ENCODE results near the gene ATRX. TPM values are rescaled to one million over a fixed set of nuclear protein-coding genes. Genes with fewer than 3 reads are reported as not detected.

Gene ATRX
- total and polyA plus RNA-seq, 2 donors (not counting 3 experiments of a cell fraction or from before 2014, with no cell fraction given): 23.5 to 101 TPM

GRCh38 chrX:77749695-77750094 lies 36.3 kb downstream of the ATRX start:
- no peak for FAIRE-seq
- intact Hi-C loops (cut with micrococcal nuclease): no loop called here
- Histone ChIP-seq H3K27me3 (ENCODE audit: control insufficient read depth in 2 of 2, insufficient read depth in 2 of 2, low read length in 2 of 2) (no peaks in the 10 kb centered on the region), H3K4me1 (ENCODE audit: control insufficient read depth, extremely low read depth, insufficient read depth, low read length) (no peaks in the 10 kb centered on the region), H3K9me3 (replicated peaks; ENCODE audit: control insufficient read depth, insufficient read depth, low read length) (no peaks in the 10 kb centered on the region), H2AFZ (ENCODE audit: low read depth, low read length) (no peak overlapping the region), H3K36me3 (ENCODE audit: control insufficient read depth in 2 of 2, extremely low read depth in 1 of 2, insufficient read depth in 2 of 2, low read length in 2 of 2) (no peaks in the 10 kb centered on the region), H3K9ac (replicated peaks; ENCODE audit: extremely low read depth, insufficient read depth, low read length) (no peak overlapping the region), H3K4me2 (ENCODE audit: insufficient read depth, low read length) (no peak overlapping the region), H3K27ac (ENCODE audit: insufficient read depth, low read depth, low read length) (no peak overlapping the region), H4K20me1 (replicated peaks; ENCODE audit: control insufficient read depth, extremely low read depth, insufficient read depth, low read length) (peaks cover 4% of the 10 kb centered on the region), H3K4me3 (replicated peaks in 1 of 3; ENCODE audit: insufficient read depth in 1 of 3, low read depth in 1 of 3, low read length in 3 of 3) (no peak overlapping the region), H3K9me1 (replicated peaks; ENCODE audit: control insufficient read depth, extremely low read depth, insufficient read depth, low read length) (no peaks in the 10 kb centered on the region), H3K79me2 (ENCODE audit: control insufficient read depth, insufficient read depth, low read length) (peaks cover 44% of the 10 kb centered on the region)
- dilution Hi-C loops (cut with MboI; ENCODE audit: extremely low pct_ligation_motif_present, low sequenced_read_pairs): no loop called here
- no peak for DNase-seq (ENCODE audit: low read depth, low spot score)
- ChIA-PET POLR2A (no interaction called here), CTCF (no interaction called here)
- TF ChIP-seq FOS (IDR thresholded peaks at IDR 0.05; ENCODE audit: borderline replicate concordance, insufficient read depth, low read length) (no peak), GATA2 (IDR thresholded peaks at IDR 0.05; ENCODE audit: insufficient read depth, insufficient read length, low read depth, low read length) (no peak), MYC (IDR thresholded peaks at IDR 0.05; ENCODE audit: low read depth, low read length) (no peak), JUN (IDR thresholded peaks at IDR 0.05; ENCODE audit: borderline replicate concordance, insufficient read depth, insufficient read length, low read depth) (no peak), POLR2AphosphoS5 (IDR thresholded peaks at IDR 0.05; ENCODE audit: insufficient read depth, low read depth, low read length) (no peak), CTCF (IDR thresholded peaks at IDR 0.05; ENCODE audit: extremely low read depth in 1 of 2, insufficient read depth in 1 of 2, low read depth in 1 of 2, low read length in 2 of 2) (no peak), EZH2 (IDR thresholded peaks at IDR 0.05; ENCODE audit: borderline replicate concordance, low read depth, low read length, severe bottlenecking) (no peak), POLR2A (IDR thresholded peaks at IDR 0.05; ENCODE audit: low read depth, low read length) (no peak)
- TF ChIP-seq, protein P1, sequence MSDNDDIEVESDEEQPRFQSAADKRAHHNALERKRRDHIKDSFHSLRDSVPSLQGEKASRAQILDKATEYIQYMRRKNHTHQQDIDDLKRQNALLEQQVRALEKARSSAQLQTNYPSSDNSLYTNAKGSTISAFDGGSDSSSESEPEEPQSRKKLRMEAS (IDR thresholded peaks at IDR 0.05; ENCODE audit: insufficient read depth, insufficient read length): no peak
- BruUV-seq (replicated peaks): no TSS peak
